ENCODE results near the gene HPSE2. TPM values are rescaled to one million over a fixed set of nuclear protein-coding genes. Genes with fewer than 3 reads are reported as not detected.

Gene HPSE2
- total RNA-seq, 1 donor from 2014 or later = 3.4 TPM

GRCh38 chr10:98433881-98434732 is 801.5 kb downstream of the HPSE2 start:
- DNase-seq = no peak
- peaks cover 86% of the 10 kb centered on the region for H3K36me3 ChIP-seq

DNA sequence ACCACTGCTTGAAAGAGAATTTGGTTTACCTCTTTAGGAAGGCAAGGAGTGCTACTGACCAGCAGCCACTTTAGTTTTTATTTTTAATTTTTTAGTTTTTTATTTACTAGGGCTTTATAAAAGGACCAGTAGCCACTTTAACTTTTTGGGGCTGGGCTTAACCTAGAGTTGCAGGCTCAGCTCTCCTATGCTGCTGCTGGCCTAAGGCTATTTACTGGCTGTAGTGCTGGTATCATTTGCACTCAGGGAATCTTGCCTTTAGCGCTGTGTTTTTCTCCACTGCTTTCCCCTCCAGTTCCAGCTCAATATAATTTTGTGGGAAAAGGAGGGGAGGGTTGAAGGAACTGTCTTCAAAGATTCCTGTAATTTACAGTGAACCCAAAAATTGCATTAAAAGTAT is 802.3 kb downstream of the HPSE2 start:
- TF ChIP-seq, protein P1, sequence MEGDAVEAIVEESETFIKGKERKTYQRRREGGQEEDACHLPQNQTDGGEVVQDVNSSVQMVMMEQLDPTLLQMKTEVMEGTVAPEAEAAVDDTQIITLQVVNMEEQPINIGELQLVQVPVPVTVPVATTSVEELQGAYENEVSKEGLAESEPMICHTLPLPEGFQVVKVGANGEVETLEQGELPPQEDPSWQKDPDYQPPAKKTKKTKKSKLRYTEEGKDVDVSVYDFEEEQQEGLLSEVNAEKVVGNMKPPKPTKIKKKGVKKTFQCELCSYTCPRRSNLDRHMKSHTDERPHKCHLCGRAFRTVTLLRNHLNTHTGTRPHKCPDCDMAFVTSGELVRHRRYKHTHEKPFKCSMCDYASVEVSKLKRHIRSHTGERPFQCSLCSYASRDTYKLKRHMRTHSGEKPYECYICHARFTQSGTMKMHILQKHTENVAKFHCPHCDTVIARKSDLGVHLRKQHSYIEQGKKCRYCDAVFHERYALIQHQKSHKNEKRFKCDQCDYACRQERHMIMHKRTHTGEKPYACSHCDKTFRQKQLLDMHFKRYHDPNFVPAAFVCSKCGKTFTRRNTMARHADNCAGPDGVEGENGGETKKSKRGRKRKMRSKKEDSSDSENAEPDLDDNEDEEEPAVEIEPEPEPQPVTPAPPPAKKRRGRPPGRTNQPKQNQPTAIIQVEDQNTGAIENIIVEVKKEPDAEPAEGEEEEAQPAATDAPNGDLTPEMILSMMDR (IDR thresholded peaks at IDR 0.05) = no peak
- Histone ChIP-seq H3K27ac (no peak overlapping the region), H3K4me3 (no peak overlapping the region), H3K4me1 (no peaks in the 10 kb centered on the region), H3K9me3 (no peaks in the 10 kb centered on the region), H3K36me3 (peaks cover 86% of the 10 kb centered on the region), H3K27me3 (no peaks in the 10 kb centered on the region)
- DNase-seq (no peak), ATAC-seq (no peak)
- intact Hi-C loops (cut with DNase I) = no loop called here

More at GRCh38 chr10:98433881-98434732, 801.5 kb downstream of the HPSE2 start:
- no peak overlapping the region for H3K4me3 ChIP-seq
- no peaks in the 10 kb centered on the region for H3K4me1 ChIP-seq
- no peak for ATAC-seq
- TF ChIP-seq, protein P1 (IDR thresholded peaks at IDR 0.05) = no peak
- H3K27me3 ChIP-seq = no peaks in the 10 kb centered on the region
- H3K27ac ChIP-seq = no peak overlapping the region
- intact Hi-C loops (cut with DNase I) = no loop called here
- no peaks in the 10 kb centered on the region for H3K9me3 ChIP-seq

GRCh38 chr10:98432330-98432729 is 803.3 kb downstream of the HPSE2 start:
- intact Hi-C loops (cut with DNase I) = no loop called here
- no peaks in the 10 kb centered on the region for H3K9me3 ChIP-seq
- no peak for ATAC-seq
- no peaks in the 10 kb centered on the region for H3K4me1 ChIP-seq
- TF ChIP-seq, protein P1 (IDR thresholded peaks at IDR 0.05) = no peak
- H3K27me3 ChIP-seq = no peaks in the 10 kb centered on the region
- H3K4me3 ChIP-seq = no peak overlapping the region
- no peak overlapping the region for H3K27ac ChIP-seq
- no peak for DNase-seq
- peaks cover 89% of the 10 kb centered on the region for H3K36me3 ChIP-seq

- TF ChIP-seq, protein P1 (IDR thresholded peaks at IDR 0.05) = no peak
- Histone ChIP-seq H3K27me3 (no peaks in the 10 kb centered on the region), H3K4me1 (no peaks in the 10 kb centered on the region), H3K36me3 (peaks cover 90% of the 10 kb centered on the region), H3K4me3 (no peak overlapping the region), H3K9me3 (no peaks in the 10 kb centered on the region), H3K27ac (no peak overlapping the region)
- ATAC-seq (no peak), DNase-seq (no peak)
- intact Hi-C loops (cut with DNase I) = no loop called here
These were observed 804.6 kb downstream of the HPSE2 start for GRCh38 chr10:98431016-98431415.

DNA sequence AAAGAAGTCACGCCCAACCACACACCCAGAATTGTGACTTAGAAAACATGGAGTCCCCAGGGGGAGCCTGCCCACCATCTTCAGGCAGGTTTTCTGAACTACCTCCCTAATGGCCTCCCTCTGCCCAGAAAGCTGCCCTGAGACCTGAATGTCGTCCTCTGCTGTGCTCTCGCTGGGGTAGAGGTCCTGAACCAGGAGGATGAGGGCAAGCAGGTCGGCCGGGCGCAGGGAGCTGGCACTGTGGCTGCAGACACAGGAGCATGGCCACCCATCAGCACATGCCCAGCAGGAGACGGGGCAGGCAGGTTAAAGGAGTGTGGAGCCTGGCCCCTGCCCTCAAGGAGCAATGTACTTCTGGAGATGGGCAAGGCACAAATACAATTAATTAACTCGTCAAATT is 805.2 kb downstream of the HPSE2 start:
- no peak overlapping the region for H3K4me3 ChIP-seq
- H3K27ac ChIP-seq = no peak overlapping the region
- TF ChIP-seq, protein P1 (IDR thresholded peaks at IDR 0.05) = no peak
- no peaks in the 10 kb centered on the region for H3K27me3 ChIP-seq
- peaks cover 90% of the 10 kb centered on the region for H3K36me3 ChIP-seq
- H3K4me1 ChIP-seq = no peaks in the 10 kb centered on the region
- no peak for ATAC-seq
- intact Hi-C loops (cut with DNase I) = no loop called here
- DNase-seq = no peak
- no peaks in the 10 kb centered on the region for H3K9me3 ChIP-seq
